SIG-M5 treated with dmso at 0.1 percent for 504 hours (cell line): Measurements from ENCODE around the gene CDK6.

Experiments
- DNase-seq: peaks from one replicate; lab custom pipeline; 2025; ENCODE audit not compliant: unreplicated experiment; lab: John Stamatoyannopoulos, UW

Gene CDK6

DNA sequence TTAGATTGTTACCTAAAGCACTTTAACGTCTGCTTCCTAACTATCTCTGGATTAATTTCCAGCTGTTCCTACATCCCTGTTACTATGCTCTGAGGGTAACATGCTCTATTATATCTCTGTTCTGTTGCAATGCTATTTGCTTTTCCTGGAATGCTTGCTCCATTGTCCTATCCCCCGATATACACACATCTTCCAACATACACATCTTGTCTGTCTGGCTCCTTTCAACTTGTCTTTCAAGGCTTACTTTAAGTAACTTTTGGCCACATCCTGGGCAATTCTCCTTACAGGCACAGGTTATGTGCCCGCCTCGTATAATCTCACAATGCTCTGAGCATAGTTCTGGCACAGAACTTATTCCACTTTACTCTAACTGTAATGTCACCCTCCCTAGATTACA lies 96.2 kb downstream of the CDK6 start:
- DNase-seq = no peak

GRCh38 chr7:92739091-92739490 lies 97.3 kb downstream of the CDK6 start:
- DNase-seq = no peak

- DNase-seq = no peak
These were observed 98.7 kb downstream of the CDK6 start for GRCh38 chr7:92737706-92738105.

- no peak for DNase-seq
These were observed 99.5 kb downstream of the CDK6 start for GRCh38 chr7:92736870-92737269.

DNA sequence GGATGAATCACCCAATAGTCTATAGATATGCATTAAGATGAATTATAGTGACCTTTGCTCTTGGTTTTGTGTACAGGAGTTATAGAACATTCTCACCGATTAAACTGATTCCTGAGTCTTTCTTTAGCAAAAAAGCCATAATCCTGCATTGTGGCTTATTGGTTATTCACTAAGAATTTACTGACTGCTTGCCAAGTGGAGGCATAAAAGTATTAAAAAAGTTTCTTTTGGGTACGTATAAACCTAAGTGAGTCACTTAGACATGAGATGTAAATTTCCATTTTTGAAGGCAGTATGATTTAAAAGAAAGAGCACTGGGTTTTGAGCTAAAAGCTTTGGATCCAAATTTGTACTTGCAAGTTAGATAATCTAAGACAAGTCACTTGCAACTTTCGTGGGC lies 100.7 kb downstream of the CDK6 start:
- no peak for DNase-seq

GRCh38 chr7:92732316-92733036 lies 103.9 kb downstream of the CDK6 start:
- DNase-seq = no peak

- peak; percentile 79 for DNase-seq
These were observed 104.9 kb downstream of the CDK6 start for GRCh38 chr7:92731335-92732063.

- no peak for DNase-seq
These were observed 105.6 kb downstream of the CDK6 start for GRCh38 chr7:92730808-92731207.

DNA sequence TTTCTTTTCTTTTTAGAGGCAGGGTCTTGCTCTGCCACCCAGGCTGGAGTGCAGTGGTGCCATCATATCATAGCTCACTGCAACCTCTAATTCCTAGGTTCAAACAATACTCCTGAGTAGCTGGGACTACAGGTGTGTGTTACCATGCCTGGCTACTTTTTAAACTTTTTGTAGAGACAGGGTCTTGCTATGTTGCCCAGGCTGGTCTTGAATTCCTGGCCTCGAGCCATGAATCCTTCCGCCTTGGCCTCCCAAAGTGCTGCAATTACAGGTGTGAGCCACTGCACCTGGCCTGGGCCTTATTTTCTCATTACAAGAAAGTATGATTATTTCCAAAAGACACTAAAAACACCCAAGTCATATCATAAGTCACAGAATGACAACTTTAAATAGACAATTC lies 106.6 kb downstream of the CDK6 start:
- DNase-seq = no peak

DNA sequence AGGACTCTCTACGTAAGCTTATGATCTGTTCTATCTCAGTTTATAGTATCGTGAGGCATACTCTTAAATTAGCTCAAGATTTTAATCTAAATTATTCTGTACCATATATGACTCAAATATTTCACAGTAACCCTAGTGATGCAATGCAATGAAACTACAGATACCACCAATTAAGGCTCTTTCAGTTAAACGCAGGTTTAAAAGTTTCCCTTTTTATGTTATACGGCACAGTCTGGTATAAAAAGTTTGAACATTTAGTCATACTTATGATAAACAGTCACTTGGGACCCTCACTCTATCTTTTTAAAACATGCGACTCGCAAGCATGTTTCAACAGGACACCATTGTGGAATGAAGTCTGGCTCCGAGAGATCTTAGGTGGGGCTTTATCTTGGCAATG lies 107.2 kb downstream of the CDK6 start:
- DNase-seq = no peak

DNA sequence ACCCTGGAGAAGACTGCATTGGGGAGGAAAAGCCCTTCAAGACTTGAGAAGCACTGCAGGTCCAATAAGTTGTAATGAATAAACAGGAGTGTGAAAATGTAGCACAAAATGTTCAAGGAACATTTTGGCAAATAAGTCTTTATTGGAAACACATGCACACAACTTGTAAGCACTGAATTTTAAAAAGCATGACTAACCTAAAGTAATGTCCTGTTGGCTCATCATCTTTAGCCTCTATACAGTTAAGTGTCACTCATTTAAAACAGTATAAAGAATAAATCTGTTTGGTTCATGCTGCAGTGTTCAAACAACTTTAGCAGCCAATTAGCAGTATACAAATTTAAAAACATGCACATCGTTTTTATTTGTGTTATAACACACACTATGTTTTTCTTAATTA lies 108.6 kb downstream of the CDK6 start:
- DNase-seq = no peak

DNA sequence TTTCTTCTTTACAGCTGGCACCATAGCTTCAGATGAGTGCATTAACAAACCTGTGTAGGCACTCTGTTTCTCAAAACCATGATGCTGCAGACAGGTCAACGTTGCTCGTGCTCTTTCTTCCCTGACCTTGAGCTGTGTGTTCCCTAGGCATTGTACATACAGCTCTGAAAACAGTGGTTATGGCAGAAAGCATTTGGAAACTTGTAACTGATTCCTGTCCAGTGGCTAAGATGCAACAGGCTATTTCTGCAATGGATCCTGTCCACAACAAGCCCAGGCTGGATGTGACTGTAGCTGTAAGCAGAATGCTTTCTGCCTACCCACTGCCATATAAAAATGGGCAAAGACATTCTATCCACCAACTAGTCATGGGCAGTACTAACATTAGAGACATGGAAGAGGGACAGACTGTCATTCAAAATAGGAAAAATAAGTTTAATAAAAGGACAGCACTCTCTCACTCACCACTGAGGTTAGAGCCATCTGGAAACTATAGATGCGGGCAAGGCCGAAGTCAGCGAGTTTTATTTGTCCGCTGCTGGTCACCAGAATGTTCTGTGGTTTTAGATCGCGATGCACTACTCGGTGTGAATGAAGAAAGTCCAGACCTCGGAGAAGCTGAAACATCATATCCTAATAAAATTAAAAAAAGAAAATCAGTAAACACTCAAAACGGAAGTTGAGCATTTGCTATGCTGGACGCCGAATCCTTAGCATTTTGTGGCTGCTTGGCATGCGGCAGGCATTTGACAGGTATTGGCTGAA lies 111.0 kb downstream of the CDK6 start:
- no peak for DNase-seq

- DNase-seq = no peak
These were observed 112.4 kb downstream of the CDK6 start for GRCh38 chr7:92723943-92724342.

DNA sequence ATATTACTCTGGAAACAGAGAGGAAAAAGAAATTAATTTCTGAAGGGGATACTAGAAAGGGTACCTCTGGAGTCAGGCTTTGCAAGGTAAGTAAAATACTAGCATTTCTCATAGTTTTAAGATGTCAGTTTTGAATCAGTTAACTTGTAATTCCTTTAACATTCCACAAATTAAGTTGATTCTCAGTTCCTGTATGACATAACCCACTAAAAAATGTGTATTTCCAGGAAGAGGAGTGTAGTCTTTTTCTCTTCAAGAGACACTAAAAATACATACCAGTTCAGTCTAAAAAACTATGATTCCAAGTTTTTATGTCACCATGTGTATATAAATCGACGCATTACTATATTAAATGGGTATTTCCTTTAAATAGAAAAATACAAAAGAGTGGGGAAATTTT lies 113.2 kb downstream of the CDK6 start:
- DNase-seq = no peak

DNA sequence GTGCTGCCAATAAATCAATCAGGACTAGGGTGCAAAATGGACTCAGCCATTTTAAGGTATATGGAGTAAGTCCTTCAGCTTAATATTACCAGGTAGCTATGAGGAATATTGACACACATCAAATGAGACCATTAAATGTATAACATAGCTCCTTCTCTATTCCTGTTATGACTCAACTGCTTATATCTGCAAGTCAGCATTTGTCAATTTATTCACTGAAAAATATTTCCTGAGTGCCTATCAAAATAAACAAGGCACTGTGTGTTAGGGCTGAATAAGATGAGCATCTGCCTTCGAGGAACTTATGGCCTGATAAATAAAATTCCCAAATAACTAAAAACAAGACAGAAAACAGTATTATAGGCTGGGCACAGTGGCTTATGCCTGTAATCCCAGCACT lies 113.8 kb downstream of the CDK6 start:
- DNase-seq = no peak

- DNase-seq = no peak
These were observed 115.6 kb downstream of the CDK6 start for GRCh38 chr7:92720604-92721350.

DNA sequence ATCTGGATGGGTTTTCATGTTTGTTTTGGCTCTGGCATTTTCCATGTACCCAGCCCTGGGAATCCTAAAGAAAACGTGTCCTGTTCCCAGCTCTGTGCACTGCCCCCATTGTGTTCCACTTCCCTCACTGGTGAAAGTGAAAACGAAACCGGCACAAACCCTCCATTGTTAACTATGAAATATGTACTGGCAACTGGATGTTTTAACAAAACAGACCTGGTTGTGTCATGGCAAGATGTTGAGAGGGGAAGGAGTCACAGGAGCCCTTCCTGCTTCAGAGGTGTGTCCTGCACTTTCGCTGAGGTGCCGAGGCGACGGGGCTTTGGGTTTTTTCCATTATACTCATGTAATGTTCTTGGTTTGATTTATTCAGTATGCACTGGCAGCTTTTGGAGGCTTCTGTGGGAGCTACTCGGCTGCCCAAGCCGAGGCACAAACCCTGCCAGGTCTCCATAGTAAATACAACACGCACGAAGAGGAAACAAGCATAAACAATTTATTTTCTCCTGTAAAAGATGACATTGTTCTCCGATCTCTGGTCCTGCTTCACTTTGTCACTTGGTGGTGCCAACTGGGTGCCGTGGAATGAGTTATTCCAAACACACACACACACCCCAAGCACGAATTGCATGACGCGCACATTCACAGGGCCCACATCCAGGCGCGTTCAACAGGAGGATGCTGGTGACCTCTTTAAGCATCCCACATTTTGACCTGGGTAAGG lies 118.2 kb downstream of the CDK6 start:
- DNase-seq = peak; percentile 39

GRCh38 chr7:92717623-92717992 lies 118.8 kb downstream of the CDK6 start:
- DNase-seq = no peak

- no peak for DNase-seq
These were observed 119.4 kb downstream of the CDK6 start for GRCh38 chr7:92716825-92717580.

DNA sequence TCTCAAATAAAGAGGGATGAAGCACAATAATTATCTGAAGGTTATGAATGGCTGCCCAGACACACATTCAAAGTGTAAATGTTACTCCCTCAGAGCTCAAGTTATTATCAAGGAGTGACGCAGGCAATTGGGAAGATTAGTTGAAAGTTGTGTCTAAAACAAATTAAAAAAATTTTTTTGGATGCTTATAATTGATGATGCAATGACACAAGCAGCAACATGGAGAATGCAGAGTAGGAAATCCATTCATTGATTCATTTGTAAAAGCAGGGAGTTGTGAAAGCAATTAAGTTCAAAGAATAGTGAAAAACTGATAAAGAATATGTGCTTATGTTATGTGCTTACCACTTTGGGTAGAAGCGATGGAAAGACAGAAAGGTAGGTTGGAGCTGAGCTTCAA lies 120.4 kb downstream of the CDK6 start:
- DNase-seq = no peak
